NCI-H1930 (cell line): ENCODE measurements around the gene ITGB3.

Source experiments
- DNase-seq, 2 experiments: peaks; one replicate each; lab custom pipeline; 2025; lab: John Stamatoyannopoulos, UW

The ITGB3 gene

GRCh38 chr17:47299239-47299910 lies 45.7 kb downstream of the ITGB3 start:
- no peak for DNase-seq

GRCh38 chr17:47300718-47301117 lies 47.1 kb downstream of the ITGB3 start:
- DNase-seq, result no peak

GRCh38 chr17:47301161-47301560 lies 47.5 kb downstream of the ITGB3 start:
- DNase-seq, result no peak

GRCh38 chr17:47301831-47302230 lies 48.2 kb downstream of the ITGB3 start:
- DNase-seq, result no peak

DNA sequence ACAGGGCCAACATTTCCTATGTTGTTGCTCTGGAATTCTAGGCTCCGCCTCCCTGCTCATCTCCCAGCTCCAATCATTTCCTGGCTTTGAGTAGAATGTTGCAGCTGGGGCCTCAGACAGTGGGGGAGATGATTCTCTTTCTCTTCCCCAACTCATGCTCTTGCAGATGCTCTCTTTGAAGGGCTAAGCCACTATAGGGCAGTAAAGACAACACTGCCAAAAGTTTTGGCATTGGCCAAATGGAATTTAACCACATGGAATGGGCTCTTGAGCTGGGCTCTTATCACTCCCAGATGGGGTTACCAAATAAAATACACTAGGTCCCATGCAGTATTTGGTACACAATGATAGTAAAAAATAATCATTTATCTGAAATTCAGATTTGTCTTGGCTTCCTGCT lies 50.6 kb downstream of the ITGB3 start:
- no peak for DNase-seq

- no peak for DNase-seq
Observed at GRCh38 chr17:47305302-47305923, 51.8 kb downstream of the ITGB3 start.

DNA sequence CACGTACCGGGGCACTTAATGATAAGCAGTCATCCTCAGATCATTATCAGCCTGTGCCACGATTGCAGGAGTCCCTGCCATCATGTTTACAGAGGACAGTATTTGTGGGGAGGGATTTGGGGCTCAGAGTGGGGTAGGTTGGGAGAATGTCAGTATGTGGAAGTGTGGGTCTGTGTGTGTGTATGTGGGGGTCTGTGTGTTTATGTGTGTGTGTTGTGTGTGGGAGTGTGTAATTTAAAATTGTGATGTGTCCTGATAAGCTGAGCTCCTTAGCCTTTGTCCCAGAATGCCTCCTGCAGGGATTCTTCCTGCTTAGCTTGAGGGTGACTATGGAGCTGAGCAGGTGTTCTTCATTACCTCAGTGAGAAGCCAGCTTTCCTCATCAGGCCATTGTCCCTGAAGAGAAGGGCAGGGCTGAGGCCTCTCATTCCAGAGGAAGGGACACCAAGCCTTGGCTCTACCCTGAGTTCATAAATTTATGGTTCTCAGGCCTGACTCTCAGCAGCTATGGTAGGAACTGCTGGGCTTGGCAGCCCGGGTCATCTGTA lies 56.6 kb downstream of the ITGB3 start:
- DNase-seq, result no peak

GRCh38 chr17:47311420-47311819 lies 57.8 kb downstream of the ITGB3 start:
- no peak for DNase-seq

- DNase-seq, result peak; percentile 27 to 55
Observed at GRCh38 chr17:47315451-47316266, 62.0 kb downstream of the ITGB3 start.

- no peak for DNase-seq
Observed at GRCh38 chr17:47316311-47316710, 62.7 kb downstream of the ITGB3 start.

- no peak for DNase-seq
Observed at GRCh38 chr17:47317119-47317518, 63.5 kb downstream of the ITGB3 start.

- DNase-seq, result no peak
Observed at GRCh38 chr17:47318197-47318918, 64.7 kb downstream of the ITGB3 start.

- no peak for DNase-seq
Observed at GRCh38 chr17:47320879-47321502, 67.4 kb downstream of the ITGB3 start.

DNA sequence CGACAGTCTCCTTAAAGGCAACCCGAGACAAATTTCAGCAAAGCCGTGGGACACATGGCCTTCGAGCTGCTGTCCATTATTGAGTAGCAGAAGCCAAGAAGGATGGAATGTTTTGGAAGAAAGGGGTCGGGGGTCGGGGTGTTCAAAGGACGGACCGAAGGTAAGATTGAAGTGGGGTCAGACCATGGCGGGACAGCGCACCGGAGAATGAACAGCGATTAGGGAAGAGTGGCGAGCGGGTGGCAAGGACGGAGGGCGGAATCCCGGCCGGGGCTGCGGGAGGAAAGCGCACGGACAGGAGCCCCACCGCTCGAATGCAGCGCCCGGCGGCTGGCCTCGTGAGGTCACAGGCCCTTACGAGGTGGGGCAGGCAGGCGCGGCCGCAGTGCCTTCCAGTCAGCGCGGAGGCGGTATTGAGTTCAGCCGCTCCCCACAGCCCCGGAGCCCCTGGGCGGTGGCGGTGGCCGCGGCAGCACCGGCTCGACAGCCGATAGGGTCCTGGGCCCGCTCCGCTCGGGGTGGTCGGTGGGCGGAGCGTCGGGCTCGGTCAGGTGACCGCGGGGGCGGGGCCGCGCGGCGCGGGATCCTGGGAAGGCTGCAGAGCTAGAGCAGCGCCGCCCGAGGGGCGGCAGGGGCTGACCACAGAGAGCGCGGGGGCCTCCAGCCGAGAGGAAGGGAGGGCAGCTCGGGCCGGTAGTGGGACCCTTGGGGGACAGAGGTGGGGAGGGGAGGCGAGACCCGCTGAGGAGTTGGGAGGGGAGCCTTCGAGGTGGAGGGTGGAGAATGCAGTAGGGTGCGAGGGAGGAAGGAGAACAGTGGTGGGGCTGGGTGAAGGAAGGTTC lies 70.0 kb downstream of the ITGB3 start, which contains the start of gene EFCAB13:
TSS of gene EFCAB13 (plus strand) at position 574 of the 842 bp plus-strand sequence. CDS start 4,399 bp downstream, outside the sequence.
- DNase-seq, result peak; percentile 91 to 93

GRCh38 chr17:47324224-47325020 lies 70.8 kb downstream of the ITGB3 start:
- DNase-seq, result peak in 1 of 2 experiments; percentile 45

- DNase-seq, result no peak
Observed at GRCh38 chr17:47325176-47325575, 71.5 kb downstream of the ITGB3 start.

GRCh38 chr17:47330548-47330947 lies 76.9 kb downstream of the ITGB3 start:
- DNase-seq, result no peak

DNA sequence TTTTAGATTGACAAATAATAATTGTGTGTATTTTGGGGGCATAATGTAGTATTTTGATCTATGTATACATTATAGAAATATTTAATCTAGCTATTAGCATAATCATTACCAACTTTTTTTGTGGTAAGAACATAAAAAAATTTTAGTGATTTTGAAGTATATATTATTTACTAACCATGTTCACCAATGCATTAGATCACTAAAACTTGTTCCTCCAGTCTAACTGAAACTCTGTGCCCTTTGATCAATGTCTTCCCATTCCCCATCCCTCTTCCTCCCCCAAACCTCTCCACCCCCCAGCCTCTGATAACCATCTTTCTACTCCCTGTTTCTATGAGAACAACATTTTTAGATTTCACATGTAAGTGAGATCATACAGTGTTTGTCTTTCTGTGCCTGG lies 78.7 kb downstream of the ITGB3 start:
- DNase-seq, result no peak

DNA sequence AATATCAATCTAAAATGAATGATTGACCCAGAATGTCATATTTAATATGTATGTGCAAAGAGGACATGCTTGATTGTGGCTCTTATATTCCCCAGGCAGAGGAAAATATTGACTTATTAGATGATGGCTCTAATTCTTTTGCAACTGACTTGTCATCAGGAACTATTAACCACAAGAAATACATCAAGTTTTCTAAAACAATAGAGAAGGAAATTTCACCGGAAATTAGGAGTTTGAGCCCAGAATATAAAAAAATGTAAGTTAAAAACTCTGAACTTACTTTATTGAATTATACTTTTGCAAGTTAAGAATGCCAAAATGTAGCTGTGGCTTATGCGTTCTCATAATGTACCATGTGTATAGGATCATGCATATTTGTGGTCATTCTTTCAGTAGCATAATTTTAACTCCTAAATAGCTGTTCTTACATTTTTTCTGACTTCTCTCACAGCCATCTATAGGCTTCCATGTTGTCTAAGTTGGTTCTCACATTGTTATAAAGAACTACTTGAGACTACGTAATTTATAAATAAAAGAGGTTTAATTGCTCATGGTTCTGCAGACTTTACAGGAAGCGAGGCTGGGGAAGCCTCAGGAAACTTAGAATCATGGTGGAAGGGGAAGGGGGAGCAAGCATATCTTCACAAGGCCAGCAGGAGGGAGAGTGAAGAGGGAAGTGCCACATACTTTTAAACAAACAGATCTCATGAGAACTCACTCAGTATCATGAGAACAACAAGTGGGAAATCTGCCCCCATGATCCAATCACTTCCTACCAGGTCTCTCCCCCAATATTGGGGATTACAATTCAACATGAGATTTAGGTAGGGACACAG lies 81.7 kb downstream of the ITGB3 start:
- no peak for DNase-seq
